ENCODE results near the gene KCNQ5.
A peak's percentile ranks its signal among the peaks of the same experiment; 100 is the strongest.

KCNQ5 gene

DNA sequence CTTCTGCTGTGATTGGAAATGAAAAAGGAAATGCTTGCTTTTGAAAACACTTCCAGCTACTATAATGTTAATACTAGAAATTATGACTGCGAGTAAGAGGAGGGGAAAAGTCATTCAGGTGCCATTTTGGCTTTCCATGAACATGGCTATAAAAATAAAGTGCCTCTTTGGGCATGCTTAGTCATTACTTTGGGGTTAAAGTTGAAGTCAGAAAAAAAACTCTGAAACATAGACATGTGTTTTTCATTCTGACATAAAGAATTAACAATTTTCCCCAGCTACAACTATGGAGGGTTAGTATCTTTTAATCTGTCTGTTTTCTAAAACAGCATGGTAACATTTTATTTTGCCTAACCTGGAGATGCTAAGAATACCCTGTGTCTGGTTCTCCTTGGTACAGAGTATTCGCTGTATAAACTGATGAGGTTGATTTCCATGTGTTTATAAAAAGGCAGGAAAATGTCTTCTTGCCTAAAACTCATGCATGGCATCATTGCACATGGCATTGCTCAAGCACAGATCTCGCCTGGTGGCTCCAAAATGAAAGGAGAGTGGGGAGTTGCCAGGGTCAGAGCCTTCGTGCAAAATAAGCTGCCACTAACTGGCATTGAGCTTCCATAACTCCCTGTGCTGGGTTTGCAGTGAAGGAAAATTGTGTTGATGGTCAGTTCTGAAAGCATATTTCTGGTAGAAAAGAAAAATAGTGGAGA, 188.9 kb downstream of the KCNQ5 start:
- DNase-seq, result no peak

DNA sequence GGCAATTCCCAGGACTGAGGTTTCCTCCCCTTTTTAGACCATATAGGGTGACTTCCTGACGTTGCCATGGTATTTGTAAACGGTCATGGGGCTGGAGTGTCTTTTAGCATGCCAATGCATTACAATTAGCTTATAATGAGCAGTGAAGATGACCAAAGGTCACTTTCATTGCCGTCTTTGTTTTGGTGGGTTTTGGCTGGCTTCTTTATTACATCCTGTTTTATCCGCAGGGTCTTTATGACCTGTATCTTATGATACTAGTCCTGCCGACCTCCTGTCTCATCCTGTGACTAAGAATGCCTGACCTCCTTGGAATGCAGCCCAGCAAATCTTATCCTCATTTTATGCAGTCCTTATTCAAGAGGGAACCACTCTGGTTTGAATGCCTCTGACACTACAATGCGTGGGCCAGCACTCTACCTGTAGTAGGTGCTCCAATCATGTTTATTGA, 190.1 kb downstream of the KCNQ5 start:
- no peak for DNase-seq

DNA sequence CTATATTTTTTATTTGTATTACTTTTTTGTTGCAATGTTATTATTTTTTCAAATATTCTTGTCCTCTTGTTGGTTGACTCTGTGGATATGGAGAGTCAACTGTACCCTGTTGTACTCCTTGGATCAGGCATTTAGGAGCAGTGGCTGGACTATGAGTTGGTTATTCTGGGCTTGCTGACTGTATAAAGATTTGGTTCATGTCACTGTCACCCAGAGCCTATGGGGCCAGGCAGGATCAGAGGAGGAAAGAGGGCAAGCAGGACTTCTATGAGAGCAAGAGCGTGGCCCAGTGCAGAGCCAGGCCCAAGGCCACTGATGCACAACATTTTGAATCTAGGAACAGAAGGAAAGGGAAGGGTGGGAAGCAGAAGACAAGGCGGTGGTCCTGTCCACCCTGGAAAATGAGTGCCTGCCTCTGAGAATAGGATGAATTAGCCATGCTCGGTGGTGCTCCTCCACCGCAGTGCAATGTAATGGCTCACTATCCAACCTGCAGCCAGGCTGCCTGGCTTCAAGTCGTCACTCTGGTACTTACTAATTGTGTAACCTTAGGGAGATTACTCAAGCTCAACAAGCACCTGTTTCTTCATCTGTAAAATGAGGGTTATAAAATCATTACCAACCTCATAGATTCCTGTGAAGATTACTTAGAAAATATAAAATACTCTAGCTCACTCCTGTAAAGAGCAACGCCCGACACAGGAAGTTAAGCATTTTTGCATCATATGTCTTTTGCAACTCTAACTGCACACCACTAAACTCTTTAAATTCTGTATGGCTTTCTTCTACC, 192.1 kb downstream of the KCNQ5 start:
- no peak for DNase-seq

DNA sequence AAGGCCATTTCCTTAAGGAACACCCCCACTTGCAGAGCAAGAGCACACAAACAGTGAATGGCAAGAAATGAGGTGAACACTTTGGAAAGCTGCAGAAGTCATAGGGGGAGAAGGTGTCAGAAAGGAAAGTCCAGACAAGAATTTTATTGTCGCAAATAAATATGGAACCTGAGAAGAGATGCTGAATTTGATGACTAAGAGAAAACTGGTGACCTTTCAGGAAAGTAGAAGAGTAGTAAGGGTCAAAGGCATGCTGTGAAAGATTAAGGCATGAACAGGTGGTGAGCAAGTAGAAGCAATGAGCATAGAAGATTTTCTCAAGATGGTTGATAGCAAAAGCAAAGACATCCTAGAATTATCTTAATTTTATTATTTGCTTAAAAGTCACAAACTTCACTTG, 194.2 kb downstream of the KCNQ5 start:
- DNase-seq, result no peak

DNA sequence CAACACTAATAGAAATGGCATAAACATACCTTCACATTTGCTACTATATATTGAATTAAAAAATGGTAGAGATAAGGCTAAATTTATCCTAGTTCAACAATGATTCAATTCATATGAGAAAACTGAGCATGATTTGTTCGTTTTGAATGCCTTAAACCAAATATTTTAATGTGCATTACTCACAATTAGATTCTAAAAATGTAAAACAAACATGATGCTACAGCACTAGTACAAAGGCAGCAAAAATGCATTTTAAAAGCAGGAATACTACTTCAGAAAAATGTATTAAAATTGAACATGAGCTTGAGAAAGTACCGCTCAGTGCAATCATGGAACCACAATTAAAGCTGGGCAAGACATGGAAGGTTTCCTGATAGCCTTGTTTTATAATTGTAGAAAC, 195.3 kb downstream of the KCNQ5 start:
- DNase-seq, result no peak

DNA sequence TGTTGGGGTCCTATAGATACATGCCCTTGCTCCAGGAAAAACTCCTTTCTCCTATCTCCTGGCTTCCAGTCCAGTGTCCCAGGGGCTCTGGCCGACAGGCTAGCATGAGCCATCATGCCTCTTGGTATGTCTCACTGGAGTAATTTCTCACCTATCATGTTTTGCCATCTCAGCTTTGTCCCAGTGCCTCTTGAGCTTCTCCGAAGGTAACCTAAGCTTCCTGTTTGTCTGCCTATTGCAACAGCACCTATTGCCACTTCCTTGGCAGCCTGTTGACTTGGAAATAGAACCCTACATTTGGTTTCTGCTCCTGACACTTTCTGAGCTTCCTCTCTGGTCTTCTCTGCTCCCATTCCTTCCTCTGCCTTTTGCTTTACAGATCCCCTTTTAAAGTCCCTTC, 197.7 kb downstream of the KCNQ5 start:
- DNase-seq, result no peak

DNA sequence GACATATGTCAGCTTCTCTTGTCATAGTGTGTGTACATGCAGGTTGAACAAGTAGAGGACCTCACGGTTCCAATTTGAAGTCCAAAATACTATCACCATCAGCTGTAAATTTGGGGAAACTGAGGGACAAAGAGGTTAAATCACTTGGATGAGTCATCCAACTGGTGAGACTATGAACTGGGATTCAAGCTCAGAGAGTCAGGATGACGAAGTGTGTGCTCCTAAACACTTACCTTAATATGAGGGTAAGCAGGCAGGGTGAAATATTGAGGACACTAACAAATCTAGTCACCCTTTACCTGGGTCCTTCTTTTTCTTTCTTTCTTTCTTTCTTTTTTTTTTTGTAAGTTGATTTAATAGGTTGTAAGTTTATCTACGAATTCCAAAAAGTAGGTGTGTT, 198.3 kb downstream of the KCNQ5 start:
- DNase-seq, result no peak

DNA sequence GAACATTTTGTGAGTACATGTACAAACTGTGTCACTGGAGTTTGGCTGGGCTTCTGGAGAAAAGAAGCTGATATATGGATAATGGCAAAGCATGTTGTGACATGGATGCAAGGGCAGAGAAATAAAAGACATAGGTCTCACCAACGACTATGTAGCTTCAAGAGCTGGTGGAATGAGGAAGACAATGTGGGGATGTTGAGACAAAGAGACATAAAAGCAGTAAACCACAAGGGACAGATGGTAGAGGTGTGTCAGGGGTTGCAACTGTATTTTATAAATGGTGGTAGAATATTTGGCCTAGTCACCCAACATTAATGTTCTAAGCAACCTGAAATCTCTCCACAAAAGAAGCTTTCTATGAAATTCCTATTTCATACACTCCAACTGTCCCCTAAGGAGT, 199.0 kb downstream of the KCNQ5 start:
- DNase-seq, result no peak

DNA sequence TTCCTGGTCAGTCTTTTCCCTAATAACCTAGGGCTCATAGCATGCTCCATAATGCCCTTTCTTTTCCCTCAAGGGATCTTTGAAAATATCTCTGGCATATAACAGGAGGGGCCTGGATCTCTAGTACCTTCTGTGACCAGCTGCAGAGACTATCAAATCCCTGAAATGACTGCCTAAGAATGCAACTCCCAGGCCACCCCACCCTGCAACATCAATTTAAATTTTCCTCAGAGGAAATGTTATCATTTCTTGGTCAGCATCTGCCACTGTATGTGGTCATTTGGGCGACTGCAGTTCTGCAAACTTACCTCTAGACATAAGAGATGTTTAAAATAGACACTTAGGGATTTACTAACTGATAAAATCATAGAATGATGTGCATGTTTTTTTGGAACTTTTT, 200.2 kb downstream of the KCNQ5 start:
- no peak for DNase-seq

DNA sequence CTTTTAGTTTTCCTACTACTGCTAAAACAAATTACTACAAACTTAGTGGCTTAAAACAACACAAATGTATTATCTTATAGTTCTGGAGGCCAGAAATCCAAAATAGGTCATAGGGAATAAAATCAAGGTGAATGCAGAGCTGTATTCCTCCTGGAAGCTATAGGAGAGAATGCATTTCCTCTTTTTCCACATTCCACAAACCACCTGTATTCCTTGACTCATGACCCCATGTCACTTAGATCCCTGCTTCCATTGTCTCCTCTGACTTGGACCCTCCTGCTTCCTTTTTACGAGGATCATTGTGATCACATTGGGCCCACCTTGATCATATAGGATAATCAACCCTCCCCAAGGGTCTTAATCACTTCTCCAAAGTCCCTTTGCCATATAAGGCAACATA, 200.8 kb downstream of the KCNQ5 start:
- DNase-seq, result no peak

DNA sequence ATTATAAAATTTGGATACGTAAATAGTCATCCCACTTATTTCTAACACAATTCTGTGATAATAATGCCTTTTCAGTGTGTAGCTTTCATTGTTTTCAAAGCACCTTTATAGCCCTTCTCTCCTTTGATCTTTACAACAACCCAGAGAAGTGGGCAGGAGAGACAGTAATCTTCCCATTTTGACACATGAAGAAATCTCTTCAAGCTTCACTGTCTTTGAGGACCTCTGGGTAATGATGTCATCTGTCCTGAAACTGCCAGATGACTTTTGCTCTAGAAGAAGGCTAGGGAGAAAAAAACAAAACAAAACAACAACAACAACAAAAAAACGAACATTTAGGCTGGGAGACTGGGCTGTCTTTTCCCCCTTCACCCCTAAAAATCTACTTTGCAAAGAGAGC, 203.0 kb downstream of the KCNQ5 start:
- DNase-seq, result no peak

DNA sequence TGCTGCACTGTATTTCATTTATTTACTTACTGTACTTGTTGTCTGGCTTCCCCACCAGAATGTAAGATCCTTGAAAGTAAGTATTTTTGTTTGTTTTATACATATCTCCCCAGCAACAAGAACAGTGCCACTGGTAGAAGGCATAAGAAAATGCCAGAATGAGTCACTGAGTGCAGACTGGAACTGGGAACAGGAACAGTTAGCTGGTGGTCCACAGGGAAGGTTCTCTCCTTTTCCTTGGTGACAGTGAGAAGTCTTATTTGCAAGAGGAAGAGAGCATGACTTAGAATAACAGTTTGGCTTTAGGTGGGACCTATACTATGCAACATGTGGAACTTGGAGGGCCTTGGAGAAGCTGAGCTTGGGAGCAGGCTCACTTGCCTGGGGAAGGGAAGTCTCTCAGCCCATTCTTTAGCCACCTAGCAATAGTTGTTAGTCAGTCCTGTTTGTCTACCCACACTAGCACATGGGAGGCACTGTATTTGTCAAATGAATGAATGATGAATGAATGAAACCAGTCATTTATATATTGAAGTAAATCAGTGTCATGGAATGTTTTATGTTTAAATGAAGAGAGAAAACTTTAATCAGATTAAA, 203.5 kb downstream of the KCNQ5 start:
- no peak for DNase-seq

DNA sequence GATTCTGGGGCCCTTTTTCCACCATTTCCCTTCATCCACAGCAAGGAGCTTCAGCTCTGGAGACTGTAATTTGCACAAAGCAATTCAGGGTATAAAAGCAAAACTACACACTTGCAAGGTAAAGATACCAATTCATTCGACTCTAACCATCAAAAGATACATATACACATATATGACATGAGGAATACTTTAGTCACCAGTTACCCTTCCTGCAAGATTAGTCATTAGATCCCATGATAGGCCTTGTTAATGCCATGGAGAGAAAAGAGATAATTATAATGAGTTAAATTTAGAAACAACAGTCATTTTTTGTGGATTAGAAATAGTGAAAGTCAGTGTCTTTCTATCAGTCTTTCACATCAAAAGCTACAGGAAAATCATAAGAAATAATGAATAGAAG, 204.2 kb downstream of the KCNQ5 start:
- no peak for DNase-seq

DNA sequence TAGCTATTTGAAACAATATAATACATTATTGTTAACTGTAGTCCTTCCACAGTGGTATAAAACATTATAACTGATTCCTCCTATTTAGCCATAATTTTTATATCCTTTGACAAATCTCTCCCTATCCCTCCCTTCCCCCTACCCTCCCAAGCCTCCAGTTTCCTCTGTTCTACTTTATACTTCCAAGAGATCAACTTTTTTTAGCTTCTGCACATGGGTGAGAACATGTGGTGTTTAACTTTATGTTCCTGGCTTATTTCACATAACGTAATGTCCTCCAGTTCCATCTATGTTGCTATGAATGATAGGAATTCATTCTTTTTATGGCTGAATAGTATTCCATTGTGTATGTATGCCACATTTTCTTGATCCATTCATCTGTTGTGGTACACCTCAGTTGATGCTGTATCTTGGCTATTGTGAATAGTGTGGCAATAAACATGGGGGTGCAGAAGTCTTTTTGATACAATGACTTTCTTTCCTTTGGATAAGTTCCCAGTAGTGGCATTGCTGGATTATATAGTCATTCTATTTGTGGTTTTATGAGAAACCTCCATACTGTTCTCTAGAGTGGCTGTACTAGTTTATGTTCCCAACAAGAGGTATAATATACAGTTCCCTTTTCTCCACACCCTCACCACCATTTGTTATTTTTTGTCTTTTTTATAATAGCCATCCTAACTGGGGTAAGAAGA, 205.0 kb downstream of the KCNQ5 start:
- DNase-seq, result no peak

DNA sequence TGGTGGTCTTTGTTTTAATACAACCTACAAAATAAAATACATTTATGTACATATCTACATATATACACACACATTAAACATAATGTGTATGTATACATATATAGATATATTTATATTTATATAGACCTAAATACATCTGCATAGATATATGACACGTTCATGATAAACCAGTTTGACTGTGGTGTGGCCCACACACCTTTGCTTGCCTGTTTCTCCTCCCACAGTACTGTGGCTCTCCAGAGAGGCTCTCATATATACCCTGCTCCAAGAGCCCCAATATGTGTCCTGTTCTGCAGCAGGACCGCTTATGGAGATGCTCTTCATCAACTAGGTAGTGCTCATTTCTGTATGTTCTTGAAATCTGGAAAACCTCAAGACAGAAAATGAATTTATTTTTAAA, 207.0 kb downstream of the KCNQ5 start:
- DNase-seq, result no peak

DNA sequence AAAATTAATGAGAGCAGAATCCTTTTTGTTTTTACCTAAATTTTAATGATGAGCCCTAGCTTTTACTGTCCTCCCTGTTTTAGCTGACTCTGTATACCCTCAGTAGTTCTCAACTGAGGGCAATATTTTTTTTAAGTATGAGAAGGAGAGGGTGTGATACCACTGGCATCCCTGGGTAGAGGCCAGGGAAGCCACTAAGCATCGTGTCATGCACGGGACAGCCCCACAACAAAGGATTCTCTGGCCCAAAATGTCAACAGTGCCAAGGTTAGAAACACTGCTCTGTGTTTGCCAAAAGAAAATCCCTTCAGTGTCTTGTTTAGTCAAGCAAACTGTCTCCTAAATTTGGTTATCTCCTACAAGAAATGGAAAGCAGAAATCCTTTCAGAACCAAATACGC, 210.4 kb downstream of the KCNQ5 start:
- no peak for DNase-seq

DNA sequence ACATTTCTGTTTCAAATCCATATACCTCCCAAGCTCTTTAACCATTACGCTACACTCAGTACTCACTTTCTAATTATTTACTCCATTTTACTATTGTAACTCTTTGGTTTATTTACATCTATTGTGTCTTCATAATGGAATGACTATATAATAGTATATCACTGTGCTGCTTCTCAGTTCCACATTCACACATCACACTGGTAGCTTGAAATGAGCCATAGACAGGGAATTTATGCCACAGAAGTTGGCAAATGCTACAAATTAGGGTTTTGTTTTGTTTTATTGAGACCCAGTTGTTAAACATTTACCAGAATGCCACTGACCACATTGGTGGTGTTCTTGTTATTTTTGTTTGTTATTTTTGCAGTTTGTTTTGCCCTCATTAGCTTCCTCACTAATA, 213.9 kb downstream of the KCNQ5 start:
- no peak for DNase-seq

DNA sequence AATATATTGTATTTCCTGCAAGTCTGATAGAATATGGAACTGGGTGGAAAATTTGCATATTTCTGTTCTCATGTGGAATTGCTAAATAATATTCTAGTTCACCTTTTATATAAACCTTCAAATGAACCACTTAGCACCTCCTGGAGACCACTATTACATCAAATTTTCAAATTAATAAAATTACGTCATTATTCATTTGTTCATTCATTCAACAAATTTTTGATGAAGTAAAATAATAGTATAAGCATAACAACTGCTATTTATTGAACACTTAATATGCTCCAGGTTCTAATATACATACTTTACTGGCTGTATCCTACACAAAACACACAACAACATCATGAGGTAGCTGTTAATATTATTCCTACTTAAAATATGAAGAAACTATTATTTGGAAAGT, 215.1 kb downstream of the KCNQ5 start:
- DNase-seq, result no peak

DNA sequence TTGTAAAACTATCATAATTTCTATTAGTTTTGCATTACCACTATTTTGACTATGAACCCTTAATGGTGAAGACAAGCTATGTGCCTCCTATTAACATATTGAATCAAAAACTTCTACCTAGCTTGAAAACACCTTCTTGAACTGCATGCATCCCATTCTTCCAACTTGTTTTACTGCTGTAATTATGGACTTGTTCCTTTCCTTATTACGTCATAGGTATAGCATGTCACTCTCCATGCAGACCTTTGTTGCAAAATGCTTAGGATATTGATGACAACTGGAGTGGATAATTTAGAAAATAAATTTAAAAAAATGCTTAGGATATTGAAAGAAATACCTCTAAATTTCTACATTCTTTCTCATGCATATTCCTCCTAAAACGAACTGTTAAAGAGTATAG, 219.3 kb downstream of the KCNQ5 start:
- no peak for DNase-seq

DNA sequence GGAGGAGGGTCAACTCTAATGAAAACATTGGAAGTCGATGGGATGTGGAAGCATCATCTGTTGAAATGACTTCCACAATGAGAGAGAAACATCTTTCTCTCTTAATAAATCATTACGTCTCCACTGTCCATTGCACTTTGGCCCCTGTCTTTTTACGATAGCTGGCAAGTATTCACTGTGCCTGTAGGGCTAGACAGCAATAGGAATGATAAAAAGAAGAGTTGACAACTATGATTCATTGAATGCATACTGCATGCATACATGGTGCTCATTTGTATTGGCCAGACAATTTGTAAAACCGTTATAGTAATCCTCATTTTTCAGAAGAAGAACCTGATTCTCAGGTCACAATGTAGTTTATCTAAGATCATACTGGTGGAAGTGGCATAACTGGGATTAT, 220.3 kb downstream of the KCNQ5 start:
- DNase-seq, result no peak

DNA sequence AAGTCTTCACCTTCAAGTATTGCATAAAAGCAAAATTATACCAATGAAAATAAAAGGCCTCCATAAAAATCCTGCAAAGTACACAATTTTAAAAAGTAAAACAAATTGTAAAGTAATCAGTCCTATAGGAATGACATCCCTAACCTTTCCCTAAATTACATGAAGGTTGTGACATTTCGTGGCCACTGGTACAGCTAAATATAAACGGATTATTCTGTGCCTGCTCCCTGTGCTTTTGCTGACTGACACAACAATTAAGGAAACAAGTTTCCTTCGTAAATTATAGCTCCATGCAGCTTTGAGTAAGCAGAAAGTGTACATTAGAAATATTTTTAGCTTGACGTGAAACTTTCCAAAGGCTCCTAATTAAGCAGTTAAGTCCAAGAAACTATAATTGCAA, 222.8 kb downstream of the KCNQ5 start:
- DNase-seq, result no peak

DNA sequence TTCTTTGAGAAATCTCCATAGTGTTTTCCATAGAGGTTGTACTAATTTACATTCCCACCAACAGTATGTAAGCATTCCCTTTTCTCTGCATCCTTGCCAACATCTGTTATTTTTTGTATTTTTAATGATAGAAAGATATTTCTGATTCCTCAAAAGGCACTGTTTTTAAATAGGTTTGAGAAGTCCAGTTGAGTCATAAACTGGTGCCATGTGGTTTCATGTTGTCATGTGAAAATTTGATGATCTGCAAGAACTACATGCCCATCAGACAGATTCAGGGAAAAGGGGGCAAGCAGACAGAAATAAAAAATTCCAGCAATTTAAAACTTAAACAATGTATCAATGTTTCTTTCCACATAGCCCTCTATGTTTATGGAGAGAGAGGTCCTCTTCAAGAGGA, 227.5 kb downstream of the KCNQ5 start:
- DNase-seq, result no peak

DNA sequence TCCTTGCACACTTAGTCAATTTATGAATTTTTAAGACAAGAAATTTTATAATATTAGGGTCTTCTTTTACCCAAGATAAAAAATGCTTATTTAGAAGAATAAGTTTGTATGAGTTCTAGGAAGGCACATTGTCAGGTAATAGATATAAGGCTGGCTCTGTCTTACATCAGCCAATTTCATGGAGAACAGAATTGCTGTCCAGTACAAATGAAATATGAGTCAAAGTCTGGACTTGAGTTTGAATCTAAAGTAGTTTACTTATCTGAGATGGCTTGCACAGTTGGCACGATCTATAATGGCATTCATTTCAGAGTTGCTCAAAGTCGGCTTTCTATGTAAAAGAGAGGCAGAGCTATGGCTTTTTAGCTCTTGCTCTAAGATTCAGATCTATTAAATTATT, 228.2 kb downstream of the KCNQ5 start:
- no peak for DNase-seq

DNA sequence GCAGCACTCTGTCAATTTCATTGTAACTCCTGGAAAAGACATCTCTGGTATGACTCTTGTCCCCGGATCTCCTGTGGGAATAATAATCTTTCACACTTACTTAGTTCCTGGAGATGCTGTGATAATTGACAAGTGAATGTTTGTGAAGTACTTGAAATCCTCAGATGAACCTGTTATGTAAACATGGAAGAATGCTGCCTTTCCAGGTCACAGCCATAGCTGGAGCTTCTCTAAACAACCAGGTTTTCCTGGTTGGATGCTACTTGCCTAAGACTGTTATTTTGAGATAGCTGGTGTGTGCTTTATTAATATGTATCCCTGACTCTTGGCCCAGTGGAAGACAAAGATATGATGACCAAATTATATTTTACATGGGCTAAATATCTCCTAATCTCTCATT, 228.6 kb downstream of the KCNQ5 start:
- DNase-seq, result peak; percentile 12

All from NCI-H1105 treated with DMSO at 0.1 percent for 48 hours (cell line).